Renal pelvis (tissue), 4 donors: ENCODE data around the gene ESPNL. TPM values are rescaled to one million over a fixed set of nuclear protein-coding genes. Genes with fewer than 3 reads are reported as not detected.
"Not testable (repeated sequence)": the region's sequence is repeated elsewhere in the genome, so short reads cannot be mapped to it uniquely, and the experiment has no call there.

Source experiments
- DNase-seq: peaks from one replicate; pipeline ENCODE4 v3.0.0-alpha.2; 2013
- polyA plus RNA-seq, 3 donors: library from polyadenylated mRNA; unstranded; fragments of 120-200 nt; gene quantifications; one replicate each; pipeline ENCODE4 v1.2.1, GENCODE V29; 2013; ENCODE audit not compliant: insufficient read length in 3 of 3

The ESPNL gene
- polyA plus RNA-seq, 3 donors = 0.44 to 5.1 (median 3.6) TPM

- no peak for DNase-seq
These were observed 69.6 kb downstream of the ESPNL start for GRCh38 chr2:238169708-238170251.

- no peak for DNase-seq
These were observed 70.4 kb downstream of the ESPNL start for GRCh38 chr2:238170386-238171071.

- not testable (repeated sequence) for DNase-seq
These were observed 70.9 kb downstream of the ESPNL start for GRCh38 chr2:238171072-238171431.

- no peak for DNase-seq
These were observed 71.5 kb downstream of the ESPNL start for GRCh38 chr2:238171575-238172187.

- no peak for DNase-seq
These were observed 72.3 kb downstream of the ESPNL start for GRCh38 chr2:238172439-238172838.

GRCh38 chr2:238173692-238174091 lies 73.6 kb downstream of the ESPNL start:
- no peak for DNase-seq

GRCh38 chr2:238174291-238174690 lies 74.2 kb downstream of the ESPNL start:
- no peak for DNase-seq

GRCh38 chr2:238174701-238175100 lies 74.6 kb downstream of the ESPNL start:
- no peak for DNase-seq

GRCh38 chr2:238176613-238177012 lies 76.5 kb downstream of the ESPNL start:
- DNase-seq = no peak

GRCh38 chr2:238180554-238180953 lies 80.4 kb downstream of the ESPNL start:
- DNase-seq = no peak

- DNase-seq = no peak
These were observed 82.2 kb downstream of the ESPNL start for GRCh38 chr2:238182362-238182761.

Other genes starting within 250 kb of the ESPNL start
- gene RAMP1, start 240.7 kb upstream of the ESPNL start, polyA plus RNA-seq = 1 to 10 TPM; 4.1 to 5.5 (median 5.0) TPM
- gene UBE2F, start 133.3 kb upstream of the ESPNL start, polyA plus RNA-seq = 10 to 100 TPM; 40.5 to 43.6 (median 42.1) TPM
- 10 to 100 TPM; 23.0 to 33.3 (median 25.5) TPM for gene SCLY, start 39.3 kb upstream of the ESPNL start, polyA plus RNA-seq
- gene KLHL30, start 38.3 kb downstream of the ESPNL start, polyA plus RNA-seq = under 1 TPM; 0.24 to 0.60 (median 0.36) TPM
- gene ERFE, start 58.6 kb downstream of the ESPNL start, polyA plus RNA-seq = 1 to 10 TPM; 6.0 to 8.1 (median 7.3) TPM
- gene ILKAP, start 103.4 kb downstream of the ESPNL start, polyA plus RNA-seq = 10 to 100 TPM; 41.4 to 60.4 (median 55.1) TPM
- 10 to 100 TPM in 1 of 3 donors, 1 to 10 TPM in 2; 8.5 to 10.4 (median 9.2) TPM for gene HES6, start 139.7 kb downstream of the ESPNL start, polyA plus RNA-seq
- 1 to 10 TPM; 5.7 to 8.0 (median 7.6) TPM for gene PER2, start 188.3 kb downstream of the ESPNL start, polyA plus RNA-seq
- 10 to 100 TPM; 20.2 to 27.4 (median 20.9) TPM for gene TRAF3IP1, start 220.2 kb downstream of the ESPNL start, polyA plus RNA-seq